H1 (cell line): ENCODE measurements around the gene CACNG8. TPM values are rescaled to one million over a fixed set of nuclear protein-coding genes. Genes with fewer than 3 reads are reported as not detected.

ENCODE experiments used
- CEBPB ChIP-seq: IDR thresholded peaks from 2 replicates; pipeline ENCODE4 v1.6.1; 2012; ENCODE audit warnings: low read depth, low read length
- CREB1 ChIP-seq: IDR thresholded peaks from 2 replicates; pipeline ENCODE4 v1.6.1; 2012; ENCODE audit warnings: inconsistent platforms
- EZH2 ChIP-seq: fragments of 200-600 bp; sonication (generic); IDR thresholded peaks from 2 replicates; pipeline ENCODE4 v1.7.1; 2012; ENCODE audit warnings: low read depth, mild to moderate bottlenecking, moderate library complexity, low read length, inconsistent platforms; ENCODE audit not compliant: severe bottlenecking
- NANOG ChIP-seq: IDR thresholded peaks from 2 replicates; pipeline ENCODE4 v1.6.1; 2011; ENCODE audit warnings: low read length, low read depth, mild to moderate bottlenecking, inconsistent platforms; ENCODE audit not compliant: insufficient read depth, poor library complexity, severe bottlenecking
- RAD21 ChIP-seq, 2 experiments: IDR thresholded peaks in 1 of 2; conservative IDR thresholded peaks in 1 of 2; 2 replicates each; pipeline ENCODE4 v1.6.1; 2011; ENCODE audit warnings: low read depth in 2 of 2, low read length in 2 of 2, improper control_type of control experiment in 1 of 2, inconsistent platforms in 1 of 2, mild to moderate bottlenecking in 1 of 2, moderate library complexity in 1 of 2
- RNF2 ChIP-seq: fragments of 200-900, 300-1000 bp; sonication (generic); IDR thresholded peaks from 2 replicates; pipeline ENCODE4 v1.7.1; 2016; ENCODE audit warnings: borderline replicate concordance, low read depth, mild to moderate bottlenecking, antibody characterized with exemption, low read length; ENCODE audit not compliant: poor library complexity, severe bottlenecking; ENCODE audit errors: missing control alignments
- SIRT6 ChIP-seq: IDR thresholded peaks from one replicate; pipeline ENCODE4 v1.7.1; 2012; ENCODE audit warnings: low read length, inconsistent platforms
- SP4 ChIP-seq: IDR thresholded peaks from 2 replicates; pipeline ENCODE4 v1.6.1; 2012; ENCODE audit warnings: low read length, inconsistent platforms
- TAF7 ChIP-seq: optimal IDR thresholded peaks from 2 replicates; pipeline ENCODE3; 2011; ENCODE audit warnings: low read depth, mild to moderate bottlenecking, inconsistent platforms, low read length, moderate library complexity, borderline replicate concordance
- YY1 ChIP-seq: IDR thresholded peaks from 2 replicates; pipeline ENCODE4 v1.6.1; 2011; ENCODE audit warnings: low read depth, mild to moderate bottlenecking, low read length
- polyA plus RNA-seq, 7 experiments: library from polyadenylated mRNA; depleted of rRNA in 3 of 7; stranded (reverse) in 5 of 7; unstranded in 2 of 7; fragments of >200 nt in 5 of 7; fragments of 200-250 nt in 2 of 7; gene quantifications; 1 replicate in 5 of 7; 2 replicates in 1 of 7; 4 replicates in 1 of 7; pipeline versions ENCODE4 v1.2.1 to v1.2.3, GENCODE V29; 2011 to 2013; ENCODE audit warnings: missing spikeins in 2 of 7, mixed read lengths in 2 of 7
- total RNA-seq: library from RNA; stranded (reverse); fragmentation: NEBNext Ultra II Directional; extraction: Animal tissue kit (Norgen Biotek cat#: 25700); gene quantifications from 2 replicates; pipeline ENCODE4 v1.2.1, GENCODE V29; 2021
- TF ChIP-seq, protein P1 (sequence below): IDR thresholded peaks from 2 replicates; pipeline ENCODE4 v1.6.1; 2012; ENCODE audit warnings: inconsistent platforms
- TF ChIP-seq, protein P2 (sequence below): IDR thresholded peaks from 2 replicates; pipeline ENCODE4 v1.6.1; 2012; ENCODE audit warnings: inconsistent platforms

CACNG8 gene
- total and polyA plus RNA-seq, 2 of the 8 experiments (the other 6 are each of a cell fraction or from before 2014, with no cell fraction given): 0.41 to 4.5 TPM

DNA sequence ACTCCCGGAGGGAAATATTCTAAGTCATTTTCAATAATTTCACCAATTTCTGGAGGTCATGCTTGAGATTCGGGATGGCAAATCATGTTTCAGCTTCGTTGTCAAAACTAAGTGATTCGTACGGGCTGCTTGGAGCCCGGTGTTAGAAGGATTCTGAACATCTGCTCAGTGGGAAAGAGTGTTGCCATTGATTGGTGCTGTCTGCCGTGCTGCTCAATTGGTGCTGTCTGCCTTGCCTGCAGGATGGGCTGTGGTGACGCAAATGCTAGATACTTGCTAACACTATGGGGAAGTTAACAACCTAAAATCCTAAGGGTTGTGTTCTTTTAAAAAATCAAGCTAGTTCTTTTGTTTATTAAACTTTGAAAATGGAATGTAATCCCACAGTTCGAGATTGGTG, 17.3 kb upstream of the CACNG8 start (continued):
- peak; percentile 54; the same call in 1 of the 2 replicates for TF ChIP-seq YY1
- no peak for TF ChIP-seq SP4
- TF ChIP-seq NANOG: no peak
- peak in 1 of 2 experiments; percentile 8; a peak in 1 of 4 replicates for TF ChIP-seq RAD21 (IDR thresholded peaks at IDR 0.05 in 1 of 2, conservative IDR thresholded peaks at IDR 0.05 in 1 of 2; ENCODE audit: low read depth in 2 of 2, low read length in 2 of 2)
- peak; percentile 78 for TF ChIP-seq CREB1
- no peak for TF ChIP-seq EZH2
- 0 out of 2 replicates have a peak, but pooled peaks have one; percentile 23 for TF ChIP-seq CEBPB
- TF ChIP-seq, protein P1, sequence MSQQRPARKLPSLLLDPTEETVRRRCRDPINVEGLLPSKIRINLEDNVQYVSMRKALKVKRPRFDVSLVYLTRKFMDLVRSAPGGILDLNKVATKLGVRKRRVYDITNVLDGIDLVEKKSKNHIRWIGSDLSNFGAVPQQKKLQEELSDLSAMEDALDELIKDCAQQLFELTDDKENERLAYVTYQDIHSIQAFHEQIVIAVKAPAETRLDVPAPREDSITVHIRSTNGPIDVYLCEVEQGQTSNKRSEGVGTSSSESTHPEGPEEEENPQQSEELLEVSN: no peak
- no peak for TF ChIP-seq TAF7
- TF ChIP-seq SIRT6: no peak
- TF ChIP-seq RNF2: no peak
- TF ChIP-seq, protein P2, sequence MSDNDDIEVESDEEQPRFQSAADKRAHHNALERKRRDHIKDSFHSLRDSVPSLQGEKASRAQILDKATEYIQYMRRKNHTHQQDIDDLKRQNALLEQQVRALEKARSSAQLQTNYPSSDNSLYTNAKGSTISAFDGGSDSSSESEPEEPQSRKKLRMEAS: peak; percentile 55; the same call in 1 of the 2 replicates
